HG02798 (cell line): ENCODE results near the gene MRPL49.

Source experiments
- ATAC-seq: cut with Tn5 transposase; IDR thresholded peaks from one replicate; pipeline ENCODE4 v1.9.1; 2021; ENCODE audit warnings: mild to moderate bottlenecking; ENCODE audit not compliant: unreplicated experiment, poor library complexity

The MRPL49 gene

DNA sequence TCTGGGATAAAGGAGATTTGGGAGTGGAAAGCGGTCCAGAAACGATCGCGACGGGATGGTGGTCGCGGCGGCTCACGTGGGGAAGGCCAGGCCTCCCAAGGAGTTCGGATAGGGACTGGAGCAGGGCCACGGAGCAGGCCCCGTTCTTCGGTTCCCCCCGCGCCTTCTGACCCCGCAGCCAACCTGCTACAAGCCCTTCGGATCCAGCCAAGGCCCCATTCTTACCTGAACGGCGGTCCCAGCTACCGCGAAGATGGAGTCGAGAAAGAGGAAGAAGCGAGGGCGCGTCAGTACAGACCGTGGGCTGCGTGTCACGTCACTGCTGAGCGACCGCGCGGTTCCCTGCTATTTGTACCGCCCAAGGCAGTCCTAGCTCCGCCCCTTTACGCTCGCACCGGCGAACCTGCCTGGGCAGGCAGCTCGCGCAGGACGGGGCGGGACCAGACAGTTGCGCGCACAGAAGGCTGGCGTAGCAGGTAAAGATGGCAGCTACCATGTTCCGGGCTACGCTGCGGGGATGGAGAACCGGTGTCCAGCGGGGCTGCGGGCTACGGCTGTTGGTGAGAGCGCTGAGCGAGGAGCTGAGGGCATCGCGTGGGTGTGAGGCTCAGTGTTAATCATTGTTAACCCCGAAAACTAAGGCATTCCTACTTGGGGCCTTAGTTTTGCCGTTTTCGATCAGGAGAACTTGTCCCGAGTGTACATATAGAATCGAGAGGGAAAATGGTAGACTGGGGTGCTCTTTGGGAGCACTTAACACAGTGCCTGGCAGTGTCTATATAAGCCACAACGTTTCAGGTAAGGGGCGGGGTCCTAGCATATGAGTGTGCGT is at the start of gene MRPL49, which contains the start of gene FAU:
Gene MRPL49 (plus strand): TSS at position 457 of the 832 bp plus-strand sequence. CDS start 26 bp downstream, at position 483.
Gene FAU (minus strand): TSS at position 270 of the 832 bp plus-strand sequence. CDS start 321 bp downstream, outside the sequence.
- ATAC-seq: peak; percentile 77

DNA sequence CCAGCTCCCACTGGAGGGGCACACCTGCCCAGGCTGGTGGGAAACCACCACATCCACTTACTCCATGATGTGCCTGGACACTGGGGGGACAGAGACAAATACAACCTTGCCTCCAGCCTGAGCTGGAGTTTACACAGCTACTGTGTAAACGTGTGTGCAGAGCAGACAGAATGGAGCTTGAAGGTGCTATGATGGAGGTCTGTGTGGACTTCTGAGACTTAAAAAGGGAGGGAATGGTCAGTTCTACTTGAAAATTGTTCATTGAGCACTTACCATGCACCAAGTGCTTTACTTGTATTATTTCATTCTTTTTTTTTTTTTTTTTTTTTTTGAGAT is 49.5 kb upstream of the MRPL49 start:
- no peak for ATAC-seq

- ATAC-seq: no peak
These were observed 44.7 kb upstream of the MRPL49 start for GRCh38 chr11:65077451-65077850.

DNA sequence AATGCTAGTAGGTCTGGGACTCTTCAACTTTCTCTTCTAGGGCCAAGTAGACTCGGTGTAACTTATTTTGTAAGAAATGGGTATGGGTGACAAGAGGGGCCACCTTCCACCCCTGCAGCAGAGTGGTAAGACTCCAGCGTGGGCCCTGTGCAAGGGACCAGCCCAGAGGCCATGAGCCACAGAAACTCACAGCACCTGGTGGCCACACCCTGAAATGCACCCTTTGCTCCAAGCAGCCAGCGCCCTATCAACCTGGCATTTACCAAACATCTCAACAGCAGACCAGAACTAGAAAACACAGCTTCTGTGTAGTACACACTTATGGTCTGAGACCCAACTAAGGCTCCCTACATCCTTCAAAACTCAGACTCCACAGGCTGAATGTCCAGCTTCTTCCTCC is 44.0 kb upstream of the MRPL49 start:
- peak; percentile 60 for ATAC-seq

DNA sequence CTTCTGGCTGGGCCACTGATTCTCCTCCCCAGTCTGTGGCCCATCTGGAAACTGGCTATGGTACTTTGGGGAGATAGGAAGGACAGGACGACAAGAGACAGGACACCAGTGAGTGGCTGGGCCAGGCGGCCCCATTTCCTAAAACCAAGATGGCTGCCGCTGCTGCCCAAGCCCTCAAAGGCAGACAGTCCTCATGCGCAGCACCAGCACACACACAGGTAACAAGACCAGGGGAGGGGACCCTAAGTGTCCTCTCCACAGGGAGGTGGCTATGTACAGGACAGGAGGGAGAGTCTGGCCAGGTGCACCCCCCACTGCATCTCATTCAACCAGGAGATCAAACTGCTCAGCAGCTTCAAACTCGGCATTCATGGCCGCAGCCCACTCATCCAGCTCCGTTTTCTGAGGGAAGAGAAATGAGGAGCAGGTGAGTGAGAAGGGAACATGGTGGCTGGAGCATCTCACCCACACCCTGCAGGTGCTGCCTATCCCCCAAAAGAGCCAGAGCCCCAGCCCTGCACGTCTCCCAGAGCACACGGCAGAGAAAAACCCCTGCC is 43.3 kb upstream of the MRPL49 start:
- no peak for ATAC-seq

GRCh38 chr11:65083134-65083833 is 38.8 kb upstream of the MRPL49 start:
- peak; percentile 11 for ATAC-seq

- ATAC-seq: peak; percentile 92
These were observed 38.1 kb upstream of the MRPL49 start, which contains the start of the genes CDCA5 and ZFPL1 for GRCh38 chr11:65083834-65084597. Gene CDCA5, minus strand, starts transcription at chr11:65084040. Its CDS starts 62 bp downstream, at chr11:65083978. Gene ZFPL1, plus strand, starts transcription at chr11:65084222. Its CDS starts 477 bp downstream, at chr11:65084699.

DNA sequence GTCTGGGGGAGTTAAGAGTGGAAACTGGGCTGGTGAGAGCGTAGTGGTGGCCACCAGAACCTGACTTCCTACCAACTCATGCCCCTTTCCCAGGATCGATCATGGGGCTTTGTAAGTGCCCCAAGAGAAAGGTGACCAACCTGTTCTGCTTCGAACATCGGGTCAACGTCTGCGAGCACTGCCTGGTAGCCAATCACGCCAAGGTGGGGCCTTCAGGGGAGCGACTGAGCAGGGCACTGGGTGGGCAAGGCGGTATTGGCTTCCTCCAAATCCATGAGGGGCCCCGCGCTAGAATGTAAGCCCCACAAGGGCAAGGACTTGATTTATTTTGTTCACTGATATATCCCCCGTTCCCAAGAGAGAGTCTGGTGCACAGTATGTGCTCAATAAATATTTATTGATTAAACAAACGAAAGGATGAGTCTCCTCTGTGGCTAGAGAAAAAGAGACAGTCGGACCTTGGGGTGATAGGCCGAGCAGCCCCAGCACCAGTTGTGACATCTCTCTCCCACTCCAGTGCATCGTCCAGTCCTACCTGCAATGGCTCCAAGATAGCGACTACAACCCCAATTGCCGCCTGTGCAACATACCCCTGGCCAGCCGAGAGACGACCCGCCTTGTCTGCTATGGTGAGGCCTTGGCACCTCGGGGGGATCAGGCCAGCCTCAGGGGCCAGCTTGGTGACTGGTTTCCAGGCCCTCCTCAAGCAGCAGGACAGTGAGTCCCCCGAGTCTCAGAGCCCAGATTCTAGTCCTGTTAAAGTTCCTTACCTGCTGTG is 37.3 kb upstream of the MRPL49 start:
- no peak for ATAC-seq

DNA sequence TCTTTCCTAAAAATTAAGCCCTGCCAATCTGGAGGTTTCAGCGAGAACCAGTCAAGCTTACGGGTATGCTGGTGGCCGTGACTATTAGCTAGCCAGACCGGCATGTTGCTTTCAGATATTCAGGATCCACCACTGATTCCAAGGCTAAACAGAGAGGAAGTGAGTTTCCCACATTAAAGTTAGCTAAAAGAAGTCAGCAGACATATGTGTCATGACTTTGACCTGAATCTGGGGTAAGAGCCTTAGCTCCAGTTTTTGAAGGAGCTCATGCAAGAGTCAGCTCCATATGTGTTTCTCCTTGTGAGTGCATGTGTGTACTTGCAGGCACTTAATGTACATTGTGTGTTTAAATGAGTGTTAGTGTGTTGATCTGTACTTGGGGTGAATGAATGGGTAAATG is 36.7 kb upstream of the MRPL49 start:
- no peak for ATAC-seq

DNA sequence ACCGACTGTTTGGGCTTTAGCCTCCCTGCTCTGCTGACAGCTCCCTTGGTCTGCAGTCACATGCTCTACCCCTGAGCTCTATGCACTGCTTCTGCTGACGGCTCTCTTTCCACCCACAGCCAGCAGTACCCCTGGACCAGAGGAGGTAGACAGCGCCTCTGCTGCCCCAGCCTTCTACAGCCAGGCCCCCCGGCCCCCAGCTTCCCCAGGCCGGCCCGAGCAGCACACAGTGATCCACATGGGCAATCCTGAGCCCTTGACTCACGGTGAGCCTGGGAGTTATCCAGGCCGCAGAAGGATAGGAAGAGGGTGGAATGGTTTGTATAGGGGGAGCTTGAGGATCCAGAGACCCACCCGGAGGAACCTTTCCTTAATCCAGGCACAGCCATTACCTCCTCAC is 35.3 kb upstream of the MRPL49 start:
- no peak for ATAC-seq

GRCh38 chr11:65087216-65087615 is 34.9 kb upstream of the MRPL49 start:
- ATAC-seq: no peak

DNA sequence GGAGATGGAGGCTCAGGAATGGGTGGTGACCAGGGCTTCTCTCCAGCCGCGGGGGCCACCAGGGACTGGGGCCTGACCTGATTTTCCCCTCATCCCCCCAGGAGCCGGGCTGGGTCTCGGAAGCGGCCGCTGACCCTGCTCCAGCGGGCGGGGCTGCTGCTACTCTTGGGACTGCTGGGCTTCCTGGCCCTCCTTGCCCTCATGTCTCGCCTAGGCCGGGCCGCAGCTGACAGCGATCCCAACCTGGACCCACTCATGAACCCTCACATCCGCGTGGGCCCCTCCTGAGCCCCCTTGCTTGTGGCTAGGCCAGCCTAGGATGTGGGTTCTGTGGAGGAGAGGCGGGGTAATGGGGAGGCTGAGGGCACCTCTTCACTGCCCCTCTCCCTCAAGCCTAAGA is 34.3 kb upstream of the MRPL49 start:
- ATAC-seq: no peak

DNA sequence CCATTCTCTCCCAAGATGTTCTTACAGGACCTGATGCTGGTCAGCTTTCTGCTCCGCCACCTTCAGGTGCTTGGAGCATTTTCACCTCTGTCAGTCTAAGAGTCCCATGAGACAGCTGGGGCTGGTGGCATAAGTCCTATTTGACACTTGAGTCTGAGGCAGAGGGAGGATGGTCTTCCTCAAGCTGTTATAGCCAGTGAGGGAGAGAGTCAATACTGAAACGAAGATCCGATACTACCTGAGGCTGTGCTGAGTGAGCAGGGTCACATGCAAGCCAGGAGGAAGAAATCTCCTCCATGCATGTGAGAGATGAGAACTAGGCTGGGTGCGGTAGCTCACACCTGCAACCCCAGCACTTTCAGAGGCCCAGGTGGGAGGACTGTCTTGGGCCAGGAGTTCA is 32.5 kb upstream of the MRPL49 start:
- no peak for ATAC-seq

- no peak for ATAC-seq
These were observed 31.5 kb upstream of the MRPL49 start for GRCh38 chr11:65090628-65091027.

- no peak for ATAC-seq
These were observed 26.7 kb upstream of the MRPL49 start for GRCh38 chr11:65095427-65095826.

GRCh38 chr11:65095974-65096806 is 25.9 kb upstream of the MRPL49 start, which contains the start of gene VPS51:
Gene VPS51, plus strand, starts transcription at chr11:65096214. Its CDS starts 37 bp downstream, at chr11:65096251.
- peak; percentile 88 for ATAC-seq

- ATAC-seq: no peak
These were observed 25.2 kb upstream of the MRPL49 start for GRCh38 chr11:65096926-65097325.

- no peak for ATAC-seq
These were observed 21.3 kb upstream of the MRPL49 start for GRCh38 chr11:65100674-65101350.
